G401 (cell line): ENCODE measurements around the gene WAS. TPM values are rescaled to one million over a fixed set of nuclear protein-coding genes. Genes with fewer than 3 reads are reported as not detected.
"Not testable (repeated sequence)": the region's sequence is repeated elsewhere in the genome, so short reads cannot be mapped to it uniquely, and the experiment has no call there.

ENCODE experiments used
- DNase-seq: peaks from one replicate; pipeline ENCODE4 v3.0.0-alpha.2; 2015; ENCODE audit warnings: low spot score
- in situ Hi-C: cut with HindIII; loops from 2 replicates; pipeline ENCODE4 v1.10.0; 2016; ENCODE audit warnings: low sequenced_read_pairs, mixed read lengths
- total RNA-seq: library from RNA; depleted of rRNA; stranded (reverse); fragments of >200 nt; shearing (Covaris generic); gene quantifications from 2 replicates; pipeline ENCODE4 v1.2.3, GENCODE V29; 2014

The WAS gene
- total RNA-seq, 1 experiment from 2014 or later = not detected

DNA sequence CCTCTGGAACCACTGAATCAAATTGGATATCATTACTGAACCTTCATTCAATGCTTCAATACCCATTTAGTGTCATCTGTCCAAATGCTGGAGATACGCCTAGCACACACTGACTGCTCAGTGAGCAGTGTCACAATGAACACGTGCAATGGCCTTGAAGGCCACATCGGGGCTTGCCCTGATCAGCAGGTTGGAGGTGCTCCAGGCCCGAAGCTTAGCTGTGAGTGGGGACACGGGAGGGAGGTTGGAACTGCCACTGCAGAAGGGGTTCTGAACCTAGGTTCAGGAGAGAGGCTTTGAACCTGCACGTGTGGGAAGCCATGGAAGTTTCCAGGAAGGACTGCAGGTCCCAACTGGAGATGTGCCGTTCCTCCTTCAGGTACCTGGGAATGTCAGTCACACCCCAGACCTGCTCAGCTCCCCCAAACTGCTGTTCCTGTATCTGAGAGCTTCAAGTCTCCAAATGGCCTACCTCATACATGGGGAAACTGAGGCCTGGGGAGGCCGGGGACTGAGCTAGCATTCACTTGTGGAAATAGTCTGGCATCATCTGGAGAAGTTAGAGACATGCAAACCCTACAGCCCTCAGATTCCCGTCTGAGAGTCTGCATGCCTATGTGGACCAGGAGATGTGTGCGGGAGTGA is 1.9 kb upstream of the WAS start:
- in situ Hi-C loops = no loop called here
- DNase-seq = no peak

- DNase-seq, in situ Hi-C loops: not testable (repeated sequence)
Measured at GRCh38 chrX:48682795-48683194, 804 bp upstream of the WAS start.

DNA sequence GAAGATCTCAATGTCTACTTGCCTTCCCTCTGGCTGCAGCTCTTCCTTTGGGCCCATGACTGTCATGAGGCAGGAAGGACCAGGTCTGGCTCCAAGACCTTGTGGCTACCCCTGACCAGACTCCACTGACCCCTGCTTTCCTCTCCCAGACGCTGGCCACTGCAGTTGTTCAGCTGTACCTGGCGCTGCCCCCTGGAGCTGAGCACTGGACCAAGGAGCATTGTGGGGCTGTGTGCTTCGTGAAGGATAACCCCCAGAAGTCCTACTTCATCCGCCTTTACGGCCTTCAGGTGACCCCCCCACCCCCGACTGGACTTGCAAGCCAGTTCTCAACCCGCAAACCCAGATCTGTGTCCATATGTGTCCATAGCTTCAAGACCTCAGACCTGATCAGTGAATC is 535 bp downstream of the WAS start:
- no peak for DNase-seq
- in situ Hi-C loops = no loop called here

GRCh38 chrX:48685416-48685815 is 1.8 kb downstream of the WAS start:
- no peak for DNase-seq
- in situ Hi-C loops = no loop called here

- no peak for DNase-seq
Measured at GRCh38 chrX:48688531-48689150, 5.0 kb downstream of the WAS start.

GRCh38 chrX:48689208-48689920 is 5.8 kb downstream of the WAS start:
- no peak for DNase-seq
- in situ Hi-C loops = no loop called here

More at GRCh38 chrX:48688531-48689150, 5.0 kb downstream of the WAS start:
- in situ Hi-C loops = no loop called here

GRCh38 chrX:48691746-48692145 is 8.1 kb downstream of the WAS start:
- DNase-seq, in situ Hi-C loops: not testable (repeated sequence)

DNA sequence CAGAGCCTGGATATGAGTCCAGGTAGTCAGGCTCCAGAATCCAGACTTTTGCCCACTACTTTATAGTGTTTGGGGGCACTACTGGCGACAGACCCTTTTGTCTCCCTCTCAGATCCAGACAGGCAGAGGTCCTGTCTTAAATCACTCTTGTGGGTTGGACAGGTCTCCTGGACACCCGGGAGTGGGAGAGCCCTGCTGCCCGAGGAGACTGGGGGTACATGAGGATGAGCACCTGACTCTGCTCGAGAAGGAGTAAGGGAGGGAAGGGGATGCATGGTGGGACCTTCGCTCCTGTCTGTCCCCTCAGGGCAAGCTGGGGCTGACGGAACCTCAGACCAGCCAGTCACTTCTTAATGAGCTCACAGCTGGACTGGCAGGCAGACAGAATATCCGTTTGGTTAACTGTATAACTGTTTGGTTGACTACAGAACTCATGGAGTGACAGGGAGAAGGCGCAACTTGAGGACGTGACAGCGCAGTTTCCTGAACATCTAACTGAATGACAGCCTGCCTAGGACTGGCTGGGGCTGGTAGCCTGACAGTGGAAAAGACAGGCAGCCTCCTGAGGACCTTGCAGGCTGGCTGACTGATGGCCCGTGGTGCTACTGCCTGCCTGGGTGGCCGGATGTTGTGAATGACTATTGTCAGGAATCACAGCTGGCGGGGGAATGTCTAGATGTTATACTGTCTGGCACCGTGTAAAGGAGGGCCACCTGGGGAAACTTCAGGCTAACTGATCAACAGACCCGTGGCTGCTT is 11.4 kb downstream of the WAS start:
- DNase-seq = no peak
- in situ Hi-C loops = no loop called here

- in situ Hi-C loops = no loop called here
- DNase-seq = peak; percentile 42
Measured at GRCh38 chrX:48695534-48695896, 11.9 kb downstream of the WAS start.

DNA sequence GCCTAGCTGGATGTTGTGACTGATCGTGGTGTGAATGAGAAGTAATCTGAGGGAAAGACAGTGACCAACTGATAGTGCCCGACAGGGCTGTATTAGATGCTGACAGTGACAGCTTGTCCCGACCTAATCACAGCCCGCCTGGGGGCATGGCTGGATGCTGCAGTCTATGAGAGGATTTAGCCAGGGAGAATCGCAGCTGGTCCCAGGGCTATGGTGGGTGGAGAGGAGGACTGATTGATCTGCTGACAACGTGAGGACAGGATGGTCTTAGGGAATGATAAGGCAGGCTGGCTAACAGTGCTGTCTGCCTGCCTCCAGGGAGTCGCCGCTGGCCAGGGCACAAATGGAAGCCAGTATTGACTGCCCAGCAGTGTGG is 12.3 kb downstream of the WAS start:
- in situ Hi-C loops = no loop called here
- peak; percentile 38 for DNase-seq

- in situ Hi-C loops = no loop called here
- peak; percentile 88 for DNase-seq
Measured at GRCh38 chrX:48696301-48696908, 12.8 kb downstream of the WAS start, which contains the start of gene SUV39H1. TSS of gene SUV39H1 (plus strand) at chrX:48696734. CDS start at chrX:48696785, 51 bp downstream.

- DNase-seq = no peak
- in situ Hi-C loops = no loop called here
Measured at GRCh38 chrX:48696909-48697727, 13.5 kb downstream of the WAS start.

DNA sequence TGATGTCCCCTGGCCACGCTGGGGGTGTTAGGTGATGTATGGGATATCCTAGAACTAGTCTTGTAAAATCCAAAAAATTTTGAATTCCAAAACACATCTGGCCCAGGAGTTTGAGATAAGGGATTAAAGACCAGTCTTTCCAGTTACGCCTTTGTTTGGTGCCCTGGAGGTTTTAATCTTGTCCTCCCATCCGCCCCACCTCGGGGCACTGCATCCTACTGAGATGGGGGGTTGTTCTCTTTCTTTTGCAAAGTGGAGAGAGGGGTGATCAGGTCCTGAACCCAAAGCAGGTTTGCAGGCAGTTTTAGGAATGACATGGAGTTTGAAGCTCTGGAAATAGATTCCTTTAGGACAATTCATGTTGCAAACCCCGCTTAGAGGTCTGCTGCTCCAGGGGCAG is 14.7 kb downstream of the WAS start:
- DNase-seq = no peak
- in situ Hi-C loops = no loop called here

DNA sequence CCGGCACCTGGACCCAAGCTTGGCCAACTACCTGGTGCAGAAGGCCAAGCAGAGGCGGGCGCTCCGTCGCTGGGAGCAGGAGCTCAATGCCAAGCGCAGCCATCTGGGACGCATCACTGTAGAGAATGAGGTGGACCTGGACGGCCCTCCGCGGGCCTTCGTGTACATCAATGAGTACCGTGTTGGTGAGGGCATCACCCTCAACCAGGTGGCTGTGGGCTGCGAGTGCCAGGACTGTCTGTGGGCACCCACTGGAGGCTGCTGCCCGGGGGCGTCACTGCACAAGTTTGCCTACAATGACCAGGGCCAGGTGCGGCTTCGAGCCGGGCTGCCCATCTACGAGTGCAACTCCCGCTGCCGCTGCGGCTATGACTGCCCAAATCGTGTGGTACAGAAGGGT is 16.6 kb downstream of the WAS start:
- in situ Hi-C loops = no loop called here
- DNase-seq = no peak

DNA sequence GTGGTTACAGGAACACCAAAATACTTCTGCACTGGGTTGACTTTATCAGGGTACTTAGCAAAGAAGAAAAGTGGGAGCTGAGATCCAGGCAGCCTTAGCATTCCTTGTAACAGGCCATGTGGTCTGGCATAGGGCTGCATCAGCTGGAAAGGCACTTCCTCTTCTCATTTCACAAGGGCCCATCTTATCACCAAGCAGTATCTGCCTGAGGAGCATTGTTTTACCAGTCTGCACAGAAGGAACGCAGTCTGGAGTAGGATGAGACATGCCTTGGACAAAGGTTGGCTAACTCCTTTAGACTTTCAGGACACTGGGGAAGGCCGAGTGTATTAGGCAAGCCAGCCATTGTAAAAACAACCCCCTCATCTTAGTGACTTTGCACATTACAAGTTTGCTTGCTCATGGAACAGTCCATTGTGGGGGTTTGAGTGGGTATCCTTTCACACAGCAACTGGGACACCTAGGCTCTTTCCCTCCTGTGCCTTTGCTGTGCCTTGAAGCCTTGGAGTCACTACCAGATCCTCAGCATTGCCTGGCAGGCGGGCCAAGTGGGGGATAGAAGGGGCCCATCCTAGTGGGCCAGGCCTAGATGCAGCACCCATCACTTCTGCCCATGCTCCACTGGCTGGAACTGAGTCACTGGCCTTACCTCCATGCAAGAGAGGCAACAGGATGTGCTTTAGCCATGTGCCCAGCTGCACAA is 17.5 kb downstream of the WAS start:
- no peak for DNase-seq
- in situ Hi-C loops = no loop called here

DNA sequence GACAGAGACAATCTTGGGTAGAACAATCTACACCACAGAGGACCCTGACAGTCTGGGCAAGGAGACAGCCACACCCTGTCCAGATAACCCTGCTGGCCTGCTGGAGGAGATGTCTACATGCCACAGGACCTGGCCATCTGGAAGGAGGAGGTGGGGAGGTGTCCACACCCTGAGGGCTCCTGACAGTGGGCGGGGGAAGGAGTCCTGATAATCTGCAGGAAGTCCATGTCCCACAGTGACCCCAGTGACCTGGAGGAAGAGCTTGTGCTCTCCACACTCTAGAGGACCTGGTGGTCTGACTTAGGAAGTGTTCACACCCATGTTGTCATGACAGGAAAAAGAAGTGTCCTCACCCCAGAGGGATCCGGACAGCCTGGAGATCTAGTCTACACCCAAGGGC is 18.4 kb downstream of the WAS start:
- no peak for DNase-seq
- in situ Hi-C loops = no loop called here

GRCh38 chrX:48702716-48703115 is 19.1 kb downstream of the WAS start:
- in situ Hi-C loops = no loop called here
- DNase-seq = no peak

DNA sequence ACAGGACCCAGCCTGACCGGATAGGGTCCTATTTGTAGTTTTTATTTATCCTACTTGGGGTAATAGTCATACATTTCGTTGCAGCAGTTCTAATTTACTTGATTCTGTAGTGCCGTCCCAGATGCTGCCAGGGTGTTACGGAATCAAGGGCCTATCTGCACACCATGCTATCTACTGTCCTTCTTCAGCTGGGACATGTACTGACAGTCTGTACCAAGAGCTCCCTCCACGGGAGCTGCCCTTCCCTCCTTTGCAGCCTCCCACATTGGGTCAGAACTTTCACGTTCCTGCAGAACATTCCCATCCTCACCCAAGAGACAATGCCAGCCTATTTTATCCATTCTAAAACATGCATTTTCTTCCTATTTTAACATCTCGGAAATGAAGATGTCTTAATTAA is 19.6 kb downstream of the WAS start:
- in situ Hi-C loops = no loop called here
- DNase-seq = no peak
